Natural killer cell (primary cell): ENCODE measurements around the gene VGLL4. TPM values are rescaled to one million over a fixed set of nuclear protein-coding genes. Genes with fewer than 3 reads are reported as not detected.

Experiments used
- ATAC-seq, 3 donors: fragments of 150-1000 bp in 2 of 3; fragments of 200-7000 bp in 1 of 3; cut with Tn5 transposase; 1 replicate in 1 of 3; 2 replicates in 2 of 3; pipeline ENCODE4 v1.10.0; 2021; ENCODE audit warnings: mild to moderate bottlenecking in 2 of 3, moderate library complexity in 2 of 3
- DNase-seq, 2 donors: peaks; one replicate each; pipeline versions ENCODE4 v3.0.0 to v3.0.0-alpha.2; 2013 to 2021; ENCODE audit warnings: mixed read lengths in 1 of 2
- H3K27ac ChIP-seq: one replicate; pipeline ENCODE4 v1.5.1; 2013; ENCODE audit warnings: mild to moderate bottlenecking, low read length
- H3K27me3 ChIP-seq: one replicate; pipeline ENCODE4 v1.6.1; 2013; ENCODE audit warnings: low read length; ENCODE audit not compliant: control insufficient read depth, insufficient read depth
- H3K36me3 ChIP-seq: one replicate; pipeline ENCODE4 v1.6.1; 2013; ENCODE audit warnings: low read length; ENCODE audit not compliant: control insufficient read depth, insufficient read depth
- H3K4me1 ChIP-seq: one replicate; pipeline ENCODE4 v1.6.1; 2013; ENCODE audit warnings: low read length; ENCODE audit not compliant: control insufficient read depth, insufficient read depth
- H3K4me3 ChIP-seq: one replicate; pipeline ENCODE4 v1.5.1; 2013; ENCODE audit warnings: low read length
- H3K9me3 ChIP-seq: one replicate; pipeline ENCODE4 v1.6.1; 2013; ENCODE audit warnings: low read length; ENCODE audit not compliant: control insufficient read depth, insufficient read depth
- H3K27ac Mint-ChIP-seq, 2 donors: one replicate each; pipeline ENCODE4 v1.8.0; 2022; ENCODE audit warnings: mild to moderate bottlenecking in 2 of 2, mixed read lengths in 2 of 2, moderate library complexity in 1 of 2
- H3K27me3 Mint-ChIP-seq, 2 donors: one replicate each; pipeline ENCODE4 v1.8.0; 2022; ENCODE audit warnings: low read depth in 2 of 2, mixed read lengths in 2 of 2
- H3K36me3 Mint-ChIP-seq: one replicate; pipeline ENCODE4 v1.8.0; 2022; ENCODE audit warnings: mixed read lengths
- H3K4me1 Mint-ChIP-seq, 2 donors: one replicate each; pipeline ENCODE4 v1.8.0; 2022; ENCODE audit warnings: mixed read lengths in 2 of 2
- H3K4me3 Mint-ChIP-seq: one replicate; pipeline ENCODE4 v1.8.0; 2022; ENCODE audit warnings: mild to moderate bottlenecking, moderate library complexity, mixed read lengths
- H3K9me3 Mint-ChIP-seq, 2 donors: one replicate each; pipeline ENCODE4 v1.8.0; 2022; ENCODE audit warnings: mixed read lengths in 2 of 2
- WGBS: methylation state at CpG from one replicate; pipeline ENCODE4 v1.1.7; 2013; ENCODE audit warnings: missing lambda C conversion rate; ENCODE audit not compliant: insufficient coverage; 5-methylcytosine and 5-hydroxymethylcytosine counted together
- intact Hi-C: fragments of 100-400 bp; cut with micrococcal nuclease; formaldehyde crosslinking; loops from one replicate; pipeline ENCODE4 v1.14.2; 2022
- total RNA-seq, 4 donors: library from RNA; stranded (reverse); fragments of 120-200 nt in 1 of 4; gene quantifications; one replicate each; pipeline versions ENCODE4 v1.2.3 to v1.2.4, GENCODE V29; 2013 to 2022
- TF ChIP-seq, protein P1 (sequence below): fragments of 200-600 bp; IDR thresholded peaks from one replicate; pipeline ENCODE4 v1.8.0; 2022; ENCODE audit warnings: antibody characterized with exemption

The VGLL4 gene
- total RNA-seq, 3 donors from 2014 or later (not counting 1 experiment from before 2014, with no cell fraction given): 29.5 to 42.8 (median 34.6) TPM

DNA sequence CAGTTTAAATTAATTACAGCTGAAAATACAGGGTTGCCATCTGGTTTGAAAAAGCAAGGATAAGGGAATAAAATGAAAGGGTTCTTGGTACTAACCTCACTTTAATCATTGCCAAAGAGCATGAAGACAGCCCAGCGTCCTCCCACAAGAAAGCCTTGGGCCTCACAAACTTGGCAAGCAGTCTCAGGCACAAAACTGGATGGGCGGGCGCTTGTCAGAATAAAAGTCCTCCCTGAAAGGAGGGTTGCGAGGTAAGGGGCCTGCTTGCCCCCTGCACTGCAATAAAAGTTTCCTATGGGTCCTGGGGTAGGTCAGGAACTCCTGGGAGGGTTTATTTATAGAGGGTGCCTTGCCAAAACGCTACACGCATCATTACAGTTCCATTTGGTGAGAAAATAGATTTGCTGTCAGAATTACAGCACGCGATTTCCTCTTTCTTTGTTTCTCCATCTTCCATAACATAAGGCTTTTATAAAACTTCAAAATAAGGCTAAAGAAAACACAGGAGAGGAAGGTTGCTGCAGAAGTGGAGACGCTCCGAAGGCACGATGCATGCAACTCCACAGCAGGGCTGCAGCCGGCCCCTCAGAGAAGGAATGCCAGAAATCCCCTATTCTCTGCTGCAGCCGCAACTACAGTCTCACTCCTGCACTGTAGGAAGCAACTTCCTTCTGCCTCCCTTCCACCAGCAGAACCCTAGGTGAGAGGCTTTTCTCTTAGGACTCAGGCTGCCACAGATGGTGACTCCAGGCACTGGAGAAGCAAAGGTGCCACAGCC is 61.3 kb downstream of the VGLL4 start:
- Histone ChIP-seq H3K27ac (no peak overlapping the region), H3K4me3 (no peak overlapping the region), H3K36me3 (no peaks in the 10 kb centered on the region), H3K9me3 (no peaks in the 10 kb centered on the region), H3K4me1 (peaks cover 14% of the 10 kb centered on the region), H3K27me3 (no peaks in the 10 kb centered on the region)
- H3K4me3 Mint-ChIP-seq: peak overlapping the region; percentile 14
- ATAC-seq: no peak
- TF ChIP-seq, protein P1, sequence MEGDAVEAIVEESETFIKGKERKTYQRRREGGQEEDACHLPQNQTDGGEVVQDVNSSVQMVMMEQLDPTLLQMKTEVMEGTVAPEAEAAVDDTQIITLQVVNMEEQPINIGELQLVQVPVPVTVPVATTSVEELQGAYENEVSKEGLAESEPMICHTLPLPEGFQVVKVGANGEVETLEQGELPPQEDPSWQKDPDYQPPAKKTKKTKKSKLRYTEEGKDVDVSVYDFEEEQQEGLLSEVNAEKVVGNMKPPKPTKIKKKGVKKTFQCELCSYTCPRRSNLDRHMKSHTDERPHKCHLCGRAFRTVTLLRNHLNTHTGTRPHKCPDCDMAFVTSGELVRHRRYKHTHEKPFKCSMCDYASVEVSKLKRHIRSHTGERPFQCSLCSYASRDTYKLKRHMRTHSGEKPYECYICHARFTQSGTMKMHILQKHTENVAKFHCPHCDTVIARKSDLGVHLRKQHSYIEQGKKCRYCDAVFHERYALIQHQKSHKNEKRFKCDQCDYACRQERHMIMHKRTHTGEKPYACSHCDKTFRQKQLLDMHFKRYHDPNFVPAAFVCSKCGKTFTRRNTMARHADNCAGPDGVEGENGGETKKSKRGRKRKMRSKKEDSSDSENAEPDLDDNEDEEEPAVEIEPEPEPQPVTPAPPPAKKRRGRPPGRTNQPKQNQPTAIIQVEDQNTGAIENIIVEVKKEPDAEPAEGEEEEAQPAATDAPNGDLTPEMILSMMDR: no peak
- H3K27me3 Mint-ChIP-seq: no peaks in the 10 kb centered on the region
- peaks cover 79 to 82% of the 10 kb centered on the region in 2 donors for H3K4me1 Mint-ChIP-seq
- H3K27ac Mint-ChIP-seq: peak overlapping the region in 1 of 2 donors; percentile 73
- H3K36me3 Mint-ChIP-seq: no peaks in the 10 kb centered on the region
- 26% methylated on average over 13 of the region's 13 CpGs for WGBS
- peak in 1 of 2 donors; percentile 18 for DNase-seq
- no peaks in the 10 kb centered on the region for H3K9me3 Mint-ChIP-seq
- intact Hi-C loops: no loop called here

DNA sequence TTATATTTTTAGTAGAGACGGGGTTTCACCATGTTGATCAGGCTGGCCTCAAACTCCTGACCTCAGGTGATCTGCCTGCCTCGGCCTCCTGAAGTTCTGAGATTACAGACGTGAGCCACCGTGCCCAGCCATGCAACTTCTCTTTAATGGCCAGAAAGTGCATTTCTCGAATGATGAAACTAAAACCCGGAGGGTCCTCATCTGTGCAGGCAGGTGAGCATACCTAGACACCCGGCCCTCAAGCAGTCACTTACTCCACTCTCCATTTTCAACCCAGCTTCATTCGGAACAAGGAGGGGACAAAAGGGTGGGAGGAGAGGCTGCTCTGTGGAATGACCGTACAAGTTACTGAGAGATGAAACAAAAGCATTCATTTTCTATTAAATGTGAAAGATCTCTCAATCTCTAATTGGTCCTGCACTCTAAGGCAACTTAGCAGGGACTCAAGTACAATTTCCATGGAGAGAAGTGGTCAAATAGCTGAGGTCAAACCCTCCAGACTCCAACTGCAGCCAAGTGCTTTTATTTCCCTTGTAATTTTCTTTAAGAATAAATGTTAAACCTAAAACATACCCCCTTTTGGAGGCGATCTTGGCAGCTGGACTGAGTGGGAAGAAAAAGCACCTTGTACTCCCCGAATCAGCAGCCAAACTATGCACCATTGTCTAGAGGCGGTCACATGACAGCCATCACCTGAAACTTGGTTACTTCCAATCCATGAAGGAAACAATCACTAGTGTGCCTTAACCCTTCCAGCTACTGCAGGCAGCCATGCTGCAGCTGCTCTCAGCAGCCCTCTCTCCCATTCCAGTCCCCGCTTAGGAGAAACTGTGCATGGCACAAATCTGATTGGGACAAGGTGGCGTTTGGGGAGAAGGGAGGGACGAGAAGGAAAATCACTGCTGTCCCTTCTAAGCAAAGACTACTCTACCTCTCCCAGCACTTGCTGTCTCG is 62.2 kb downstream of the VGLL4 start:
- TF ChIP-seq, protein P1: no peak
- H3K27ac Mint-ChIP-seq: peak overlapping the region in 1 of 2 donors; percentile 73
- H3K27me3 Mint-ChIP-seq: no peaks in the 10 kb centered on the region
- Histone ChIP-seq H3K4me1 (peaks cover 14% of the 10 kb centered on the region), H3K27me3 (no peaks in the 10 kb centered on the region), H3K36me3 (no peaks in the 10 kb centered on the region), H3K9me3 (no peaks in the 10 kb centered on the region), H3K27ac (no peak overlapping the region), H3K4me3 (no peak overlapping the region)
- no peaks in the 10 kb centered on the region for H3K36me3 Mint-ChIP-seq
- intact Hi-C loops: no loop called here
- peaks cover 77 to 79% of the 10 kb centered on the region in 2 donors for H3K4me1 Mint-ChIP-seq
- no peaks in the 10 kb centered on the region for H3K9me3 Mint-ChIP-seq
- DNase-seq (no peak), ATAC-seq (no peak)
- no peak overlapping the region for H3K4me3 Mint-ChIP-seq
- WGBS: 91% methylated on average over 13 of the region's 16 CpGs

DNA sequence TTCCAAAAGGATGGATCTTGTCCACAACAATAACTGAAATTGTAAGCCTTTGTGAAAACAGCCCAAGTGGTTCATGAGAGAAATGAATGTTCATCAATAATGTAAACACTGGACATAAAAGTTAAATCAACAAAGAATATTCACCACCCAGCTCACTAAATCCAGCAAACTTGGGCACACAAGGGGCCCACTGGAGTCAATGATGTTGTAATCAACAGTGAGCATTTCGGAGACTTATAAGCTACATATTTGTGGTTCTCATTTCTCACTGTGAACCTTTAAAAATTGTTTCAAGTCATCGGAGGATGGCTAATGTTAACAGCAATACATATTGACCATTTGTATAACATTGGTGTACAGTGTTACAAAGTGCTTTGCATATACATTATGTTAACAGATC is 63.1 kb downstream of the VGLL4 start:
- H3K27ac Mint-ChIP-seq: peak overlapping the region in 1 of 2 donors; percentile 11
- no peaks in the 10 kb centered on the region for H3K36me3 Mint-ChIP-seq
- peaks cover 14% of the 10 kb centered on the region for H3K4me1 ChIP-seq
- H3K4me3 Mint-ChIP-seq: no peak overlapping the region
- H3K27me3 Mint-ChIP-seq: no peaks in the 10 kb centered on the region
- TF ChIP-seq, protein P1: no peak
- no peak overlapping the region for H3K4me3 ChIP-seq
- no peaks in the 10 kb centered on the region for H3K9me3 ChIP-seq
- no peaks in the 10 kb centered on the region for H3K9me3 Mint-ChIP-seq
- DNase-seq (no peak), ATAC-seq (no peak)
- peaks cover 68 to 72% of the 10 kb centered on the region in 2 donors for H3K4me1 Mint-ChIP-seq
- no peaks in the 10 kb centered on the region for H3K27me3 ChIP-seq
- 100% methylated on average over 1 of the region's 2 CpGs for WGBS
- intact Hi-C loops: no loop called here
- H3K36me3 ChIP-seq: no peaks in the 10 kb centered on the region
- H3K27ac ChIP-seq: no peak overlapping the region
